GM12878 (cell line): ENCODE data around the gene FAM151A. TPM values are rescaled to one million over a fixed set of nuclear protein-coding genes. Genes with fewer than 3 reads are reported as not detected.

ENCODE experiments used
- ATAC-seq: fragments of 200-7000 bp; cut with Tn5 transposase; 3 replicates; pipeline ENCODE4 v1.9.1; 2020; ENCODE audit warnings: mild to moderate bottlenecking, moderate library complexity
- BruUV-seq: library from RNA; stranded (reverse); fragments of 400-500 nt; replicated peaks from 2 replicates; lab custom pipeline; 2021; lab: Mats Ljungman, UMichigan
- CTCF ChIA-PET: fragments of 300-600 bp; sonication (Branson Sonifier 250); formaldehyde crosslinking; extraction: SDS; loops from one replicate; lab custom pipeline; 2021; ENCODE audit warnings: inconsistent platforms; lab: Yijun Ruan, JAX
- POLR2A ChIA-PET: fragments of 350-600 bp; formaldehyde crosslinking; extraction: SDS; loops from one replicate; lab custom pipeline; 2021; ENCODE audit warnings: inconsistent platforms; lab: Charles Lee
- RAD21 ChIA-PET: fragments of 300-600 bp; sonication (Branson Sonifier 250); formaldehyde crosslinking; loops from one replicate; lab custom pipeline; 2023; ENCODE audit warnings: antibody characterized with exemption; ENCODE audit not compliant: unreplicated experiment; lab: Charles Lee
- SMC1A ChIA-PET: fragments of 300-600 bp; sonication (Branson Sonifier 250); formaldehyde crosslinking; loops from one replicate; lab custom pipeline; 2023; ENCODE audit not compliant: unreplicated experiment, uncharacterized antibody; lab: Charles Lee
- DNase-seq: peaks from one replicate; pipeline ENCODE4 v3.0.0-alpha.2; 2011; ENCODE audit warnings: low read depth, low spot score
- FAIRE-seq: peaks from 3 replicates; lab custom pipeline; 2011; peaks lifted over from hg19 to GRCh38; lab: Jason Lieb, UNC
- H2AFZ ChIP-seq: 2 replicates; pipeline ENCODE4 v1.6.0; 2011; ENCODE audit warnings: low read depth, low read length, control low read depth; ENCODE audit not compliant: control insufficient read depth
- H3K27ac ChIP-seq: 2 replicates; pipeline ENCODE4 v1.5.1; 2011; ENCODE audit warnings: control low read depth; ENCODE audit not compliant: control insufficient read depth, insufficient read depth
- H3K27me3 ChIP-seq, 2 experiments: replicated peaks in 1 of 2; 2 replicates each; pipeline versions ENCODE4 v1.6.0 to v1.6.1; 2011; ENCODE audit warnings: low read length in 1 of 2; ENCODE audit not compliant: control insufficient read depth in 2 of 2, insufficient read depth in 2 of 2
- H3K36me3 ChIP-seq, 2 experiments: 2 replicates each; pipeline ENCODE4 v1.5.1; 2011; ENCODE audit warnings: low read length in 1 of 2; ENCODE audit not compliant: control insufficient read depth in 2 of 2, insufficient read depth in 2 of 2
- H3K4me1 ChIP-seq: 2 replicates; pipeline ENCODE4 v1.6.1; 2011; ENCODE audit warnings: mild to moderate bottlenecking, low read length, moderate library complexity, mixed read lengths; ENCODE audit not compliant: control insufficient read depth, insufficient read depth
- H3K4me2 ChIP-seq: 2 replicates; pipeline ENCODE4 v1.6.0; 2011; ENCODE audit warnings: control low read depth; ENCODE audit not compliant: control insufficient read depth, insufficient read depth
- H3K4me3 ChIP-seq: fragments of 200-600 bp; sonication (generic); 2 replicates; pipeline ENCODE4 v1.5.1; 2016
- H3K79me2 ChIP-seq: 2 replicates; pipeline ENCODE4 v1.6.0; 2011; ENCODE audit warnings: low read length; ENCODE audit not compliant: control insufficient read depth, insufficient read depth
- H3K9ac ChIP-seq: 2 replicates; pipeline ENCODE4 v1.8.0; 2011; ENCODE audit warnings: low read length, control low read depth, mixed read lengths; ENCODE audit not compliant: control insufficient read depth, insufficient read depth
- H3K9me3 ChIP-seq: replicated peaks from 3 replicates; pipeline ENCODE4 v1.5.1; 2011; ENCODE audit warnings: mild to moderate bottlenecking, low read length; ENCODE audit not compliant: control insufficient read depth, insufficient read depth
- H4K20me1 ChIP-seq: 2 replicates; pipeline ENCODE4 v1.6.0; 2011; ENCODE audit not compliant: control insufficient read depth, insufficient read depth
- BMI1 ChIP-seq: fragments of 450-650 bp; IDR thresholded peaks from 2 replicates; pipeline ENCODE4 v1.6.1; 2016; ENCODE audit warnings: mild to moderate bottlenecking, moderate library complexity, borderline replicate concordance
- CHD2 ChIP-seq: IDR thresholded peaks from 2 replicates; pipeline ENCODE4 v1.6.1; 2011; ENCODE audit warnings: low read depth, low read length, improper control_type of control experiment, borderline replicate concordance
- NFYA ChIP-seq: IDR thresholded peaks from 2 replicates; pipeline ENCODE4 v1.6.1; 2011; ENCODE audit warnings: low read depth, mild to moderate bottlenecking, low read length, improper control_type of control experiment, borderline replicate concordance
- NR2F1 ChIP-seq: fragments of 450-650 bp; conservative IDR thresholded peaks from 2 replicates; pipeline ENCODE4 v1.6.1; 2017; ENCODE audit warnings: mild to moderate bottlenecking
- POLR2AphosphoS2 ChIP-seq: IDR thresholded peaks from 2 replicates; pipeline ENCODE4 v1.6.1; 2011; ENCODE audit warnings: low read depth, mild to moderate bottlenecking, low read length, improper control_type of control experiment, moderate library complexity
- WGBS: methylation state at CpG from one replicate; pipeline ENCODE4 v1.1.6; 2016; ENCODE audit warnings: low lambda C conversion rate; ENCODE audit not compliant: insufficient replicate concordance, insufficient coverage; ENCODE audit errors: missing lambda C conversion rate; 5-methylcytosine and 5-hydroxymethylcytosine counted together
- in situ Hi-C: fragments of 300-500 bp; cut with MboI; formaldehyde crosslinking; loops from 9 replicates; pipeline ENCODE4 v1.14.3; 2018; ENCODE audit warnings: mixed read lengths
- intact Hi-C: fragments of 100-400 bp; cut with micrococcal nuclease; formaldehyde crosslinking; loops from one replicate; pipeline ENCODE4 v1.14.2; 2022; ENCODE audit not compliant: unreplicated experiment
- polyA plus RNA-seq, 11 experiments: library from polyadenylated mRNA; depleted of rRNA in 4 of 11; unstranded in 6 of 11; stranded (reverse) in 5 of 11; fragments of >200 nt; fragmentation: Nextera tagmentation in 4 of 11; fragmentation: Illumina TruSeq in 1 of 11; extraction: Ambion mirVana in 4 of 11; extraction: Trizol in 1 of 11; gene quantifications; 1 replicate in 1 of 11; 2 replicates in 10 of 11; pipeline versions ENCODE4 v1.2.1 to v1.2.3, GENCODE V29; 2011 to 2016; ENCODE audit warnings: inconsistent platforms in 2 of 11, missing spikeins in 2 of 11, low read depth in 1 of 11
- total RNA-seq, 4 experiments: library from RNA; depleted of rRNA in 3 of 4; stranded (reverse); fragments of >200 nt in 3 of 4; fragmentation: Illumina TruSeq in 1 of 4; extraction: Trizol in 1 of 4; gene quantifications; 2 replicates each; pipeline versions ENCODE4 v1.2.1 to v1.2.3, GENCODE V29; 2013 to 2021

The FAM151A gene
- total and polyA plus RNA-seq, 10 of the 15 experiments (the other 5 are each of a cell fraction or from before 2014, with no cell fraction given) = 0.09 to 0.34 (median 0.14) TPM; not detected in 5

- Histone ChIP-seq H3K27me3 (no peaks in the 10 kb centered on the region), H3K4me2 (no peak overlapping the region), H3K4me1 (peaks cover 3% of the 10 kb centered on the region; the same call in 1 of the 2 replicates), H3K79me2 (no peaks in the 10 kb centered on the region), H3K9me3 (no peaks in the 10 kb centered on the region), H4K20me1 (no peaks in the 10 kb centered on the region), H3K36me3 (no peaks in the 10 kb centered on the region), H3K27ac (no peak overlapping the region), H2AFZ (no peak overlapping the region), H3K9ac (no peak overlapping the region), H3K4me3 (no peak overlapping the region)
- TF ChIP-seq NR2F1 = no peak
- TF ChIP-seq CHD2 = no peak
- POLR2A ChIA-PET = interaction anchor here (0.6 kb wide), 1 partner anchor 1178 kb away, joined by 4 read pairs; no protein-coding TSS in a partner anchor
- no TSS peak for BruUV-seq
- in situ Hi-C loops = no loop called here
- SMC1A ChIA-PET = no interaction called here
- no peak for ATAC-seq
- FAIRE-seq = no peak
- CTCF ChIA-PET = interaction anchor here (1.1 kb wide), 1 partner anchor 121 kb away, joined by 5 read pairs; no protein-coding TSS in a partner anchor
- 65% methylated on average over 18 of the region's 18 CpGs for WGBS
- intact Hi-C loops = no loop called here
- DNase-seq = no peak
- RAD21 ChIA-PET = no interaction called here
Observed at GRCh38 chr1:54610601-54611580, 12.4 kb downstream of the FAM151A start.

GRCh38 chr1:54610048-54610447 is 13.3 kb downstream of the FAM151A start:
- intact Hi-C loops (no loop called here), in situ Hi-C loops (no loop called here)
- ATAC-seq = no peak
- TF ChIP-seq POLR2AphosphoS2 (no peak), BMI1 (0 out of 2 replicates have a peak, but pooled peaks have one; percentile 33), NFYA (no peak)
- ChIA-PET POLR2A (no interaction called here), CTCF (no interaction called here), RAD21 (no interaction called here), SMC1A (no interaction called here)
- H3K4me3 ChIP-seq = no peak overlapping the region
- DNase-seq = no peak
- H3K79me2 ChIP-seq = no peaks in the 10 kb centered on the region
- no peak overlapping the region for H3K4me2 ChIP-seq
- no peak overlapping the region for H3K9ac ChIP-seq
- H3K36me3 ChIP-seq = no peaks in the 10 kb centered on the region
- no peak overlapping the region for H2AFZ ChIP-seq
- WGBS = 62% methylated on average over 6 of the region's 6 CpGs
- no peaks in the 10 kb centered on the region for H3K27me3 ChIP-seq
- peaks cover 3% of the 10 kb centered on the region; the same call in 1 of the 2 replicates for H3K4me1 ChIP-seq
- no peaks in the 10 kb centered on the region for H4K20me1 ChIP-seq
- H3K27ac ChIP-seq = no peak overlapping the region
- H3K9me3 ChIP-seq = no peaks in the 10 kb centered on the region
- no TSS peak for BruUV-seq
- no peak for FAIRE-seq
